Transverse colon (tissue), 4 donors: Measurements from ENCODE around the gene SLC2A9. TPM values are rescaled to one million over a fixed set of nuclear protein-coding genes. Genes with fewer than 3 reads are reported as not detected.

Source experiments
- DNase-seq: peaks from one replicate; pipeline ENCODE4 v3.0.0-alpha.2; 2019
- H3K27ac ChIP-seq, 4 donors: fragments of 200-600 bp; sonication (generic); 2 replicates each; pipeline ENCODE4 v1.5.1; 2016 to 2018; ENCODE audit warnings: inconsistent platforms in 4 of 4
- H3K27me3 ChIP-seq: fragments of 200-600 bp; sonication (generic); 2 replicates; pipeline ENCODE4 v1.5.1; 2017; ENCODE audit warnings: inconsistent platforms
- H3K36me3 ChIP-seq, 4 donors: fragments of 200-600 bp; sonication (generic); 2 replicates each; pipeline ENCODE4 v1.5.1; 2017 to 2019; ENCODE audit warnings: inconsistent platforms in 4 of 4
- H3K4me1 ChIP-seq, 4 donors: fragments of 200-600 bp; sonication (generic); 2 replicates each; pipeline ENCODE4 v1.5.1; 2017 to 2020; ENCODE audit warnings: inconsistent platforms in 4 of 4
- H3K4me3 ChIP-seq, 4 donors: fragments of 200-600 bp; sonication (generic); 1 replicate in 1 of 4; 2 replicates in 3 of 4; pipeline versions ENCODE4 v1.5.1 to v1.6.1; 2017 to 2019; ENCODE audit warnings: inconsistent platforms in 4 of 4
- H3K9me3 ChIP-seq, 2 donors: fragments of 200-600 bp; sonication (generic); 2 replicates each; pipeline ENCODE4 v1.5.1; 2017 to 2019; ENCODE audit warnings: inconsistent platforms in 2 of 2
- CTCF ChIP-seq, 5 experiments: fragments of 200-600 bp in 3 of 5; fragments of 450-650 bp in 2 of 5; sonication (generic) in 3 of 5; IDR thresholded peaks; 1 replicate in 2 of 5; 2 replicates in 3 of 5; pipeline ENCODE4 v1.5.1; 2016 to 2017; ENCODE audit warnings: antibody characterized with exemption in 5 of 5, inconsistent platforms in 3 of 5, mild to moderate bottlenecking in 2 of 5, moderate library complexity in 1 of 5
- EP300 ChIP-seq: sonication (generic); formaldehyde crosslinking; IDR thresholded peaks from one replicate; pipeline ENCODE4 v1.6.1; 2017; ENCODE audit warnings: antibody characterized with exemption, low read depth
- POLR2A ChIP-seq: fragments of 450-650 bp; IDR thresholded peaks from one replicate; pipeline ENCODE4 v1.6.1; 2016; ENCODE audit warnings: antibody characterized with exemption, mild to moderate bottlenecking, moderate library complexity
- POLR2AphosphoS5 ChIP-seq, 3 donors: sonication (generic); formaldehyde crosslinking; IDR thresholded peaks; one replicate each; pipeline ENCODE4 v1.6.1; 2016; ENCODE audit warnings: antibody characterized with exemption in 3 of 3
- WGBS, 2 donors: methylation state at CpG; one replicate each; pipeline ENCODE4 v1.1.5; 2018; ENCODE audit warnings: low coverage in 1 of 2; 5-methylcytosine and 5-hydroxymethylcytosine counted together
- in situ Hi-C, 4 donors: fragments of 200-750 bp; cut with MboI; loops; one replicate each; pipeline versions ENCODE4 v1.15.0 to v1.15.1; 2017; ENCODE audit warnings: low sequenced_read_pairs in 3 of 4, low pct_ligation_motif_present in 1 of 4, low pct_unique_long_range_greater_than_20kb in 1 of 4
- intact Hi-C: fragments of 100-400 bp; cut with DNase I; formaldehyde crosslinking; loops from one replicate; pipeline ENCODE4 v1.15.1; 2023; ENCODE audit warnings: low total_unique reads
- total RNA-seq, 4 donors: library from RNA; depleted of rRNA; stranded (reverse); fragments of >200 nt; gene quantifications; one replicate each; pipeline ENCODE4 v1.1.0, GENCODE V29; 2016

The SLC2A9 gene
- total RNA-seq, 4 donors from 2014 or later: 2.2 to 4.0 (median 3.4) TPM; not detected in 1

- intact Hi-C loops: no loop called here
Measured at GRCh38 chr4:9893329-9894108, 127.8 kb downstream of the SLC2A9 start.

GRCh38 chr4:9891740-9892139, 129.6 kb downstream of the SLC2A9 start:
- Histone ChIP-seq H3K9me3 (no peaks in the 10 kb centered on the region), H3K27ac (no peak overlapping the region), H3K27me3 (no peaks in the 10 kb centered on the region), H3K36me3 (no peaks in the 10 kb centered on the region), H3K4me1 (peaks cover 0 to 3% (median 0%) of the 10 kb centered on the region in 4 donors), H3K4me3 (no peak overlapping the region)
- intact Hi-C loops: no loop called here
- 59% methylated on average over 7 of the region's 7 CpGs; no CpG with 5 or more reads in 1 of the 2 donors for WGBS, 2 donors
- no peak for DNase-seq
- no peak for TF ChIP-seq CTCF (IDR thresholded peaks at IDR 0.05)
- no peak for TF ChIP-seq POLR2A
- no peak for TF ChIP-seq EP300
- no peak for TF ChIP-seq POLR2AphosphoS5 (IDR thresholded peaks at IDR 0.05)
- in situ Hi-C loops: no loop called here

More at GRCh38 chr4:9893329-9894108, 127.8 kb downstream of the SLC2A9 start:
- no peak for DNase-seq
- Histone ChIP-seq H3K27me3 (no peaks in the 10 kb centered on the region), H3K4me1 (peaks cover 0 to 3% (median 0%) of the 10 kb centered on the region in 4 donors), H3K9me3 (no peaks in the 10 kb centered on the region), H3K4me3 (no peak overlapping the region), H3K27ac (no peak overlapping the region), H3K36me3 (no peaks in the 10 kb centered on the region)
- 52 to 66% methylated on average over 7 to 8 of the region's 8 CpGs for WGBS, 2 donors
- in situ Hi-C loops: no loop called here
- no peak for TF ChIP-seq POLR2AphosphoS5 (IDR thresholded peaks at IDR 0.05)
- TF ChIP-seq POLR2A: no peak

- in situ Hi-C loops: no loop called here
- WGBS, 2 donors: 50 to 82% methylated on average over 2 to 7 of the region's 7 CpGs
- intact Hi-C loops: no loop called here
- H3K9me3 ChIP-seq: no peaks in the 10 kb centered on the region
- H3K4me3 ChIP-seq: no peak overlapping the region
- DNase-seq: no peak
- H3K27ac ChIP-seq: no peak overlapping the region
- no peaks in the 10 kb centered on the region for H3K27me3 ChIP-seq
- no peaks in the 10 kb centered on the region for H3K36me3 ChIP-seq
- TF ChIP-seq POLR2AphosphoS5 (IDR thresholded peaks at IDR 0.05): no peak
- no peak for TF ChIP-seq POLR2A
- TF ChIP-seq CTCF (IDR thresholded peaks at IDR 0.05): no peak
- no peak for TF ChIP-seq EP300
- H3K4me1 ChIP-seq: peaks cover 0 to 3% (median 0%) of the 10 kb centered on the region in 4 donors
Measured at GRCh38 chr4:9891056-9891455, 130.2 kb downstream of the SLC2A9 start.

- H3K9me3 ChIP-seq: no peaks in the 10 kb centered on the region
- peaks cover 0 to 3% (median 0%) of the 10 kb centered on the region in 4 donors for H3K4me1 ChIP-seq
- intact Hi-C loops: no loop called here
- H3K36me3 ChIP-seq: no peaks in the 10 kb centered on the region
- in situ Hi-C loops: no loop called here
- H3K27me3 ChIP-seq: no peaks in the 10 kb centered on the region
- WGBS, 2 donors: 69 to 100% methylated on average over 1 to 4 of the region's 4 CpGs
- DNase-seq: no peak
- no peak overlapping the region for H3K27ac ChIP-seq
- no peak overlapping the region for H3K4me3 ChIP-seq
- no peak for TF ChIP-seq POLR2AphosphoS5 (IDR thresholded peaks at IDR 0.05)
- no peak for TF ChIP-seq EP300
- TF ChIP-seq CTCF (IDR thresholded peaks at IDR 0.05): no peak
- no peak for TF ChIP-seq POLR2A
Measured at GRCh38 chr4:9889306-9889705, 132.0 kb downstream of the SLC2A9 start.
